ENCODE data around the gene PIM3.

Gene PIM3

DNA sequence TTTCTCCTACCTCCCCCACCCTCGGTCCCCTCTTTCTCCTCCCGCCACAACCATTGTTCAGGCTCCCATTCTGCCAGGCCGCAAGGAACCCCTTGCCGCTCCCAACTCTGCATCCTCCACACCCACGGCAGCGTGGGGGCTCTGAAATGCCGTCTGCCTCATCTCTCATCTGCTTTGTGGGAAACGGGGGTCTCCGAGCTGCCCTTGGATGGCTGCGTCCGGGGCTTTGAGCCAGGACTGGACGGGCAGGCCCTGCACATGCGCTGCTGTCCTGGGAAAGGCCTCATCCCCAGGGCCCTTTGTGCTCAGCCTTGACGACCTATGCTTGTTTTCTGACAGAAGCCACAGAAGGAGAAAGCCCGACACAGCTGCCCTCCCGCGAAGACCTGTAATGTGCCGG, 33.7 kb upstream of the PIM3 start:
- no peak overlapping the region for H2AFZ ChIP-seq (ENCODE audit: low read depth, low read length, severe bottlenecking)
- no peak overlapping the region for H3K4me2 ChIP-seq (ENCODE audit: low read depth, low read length, poor library complexity, severe bottlenecking)
- no peak overlapping the region for H3K9ac ChIP-seq (ENCODE audit: low read length)
- no peaks in the 10 kb centered on the region for H3K36me3 ChIP-seq (ENCODE audit: low read length)
- no peak overlapping the region for H3K27ac ChIP-seq (ENCODE audit: low read depth, low read length)
- H3K4me3 ChIP-seq (ENCODE audit: insufficient read depth, low read length, poor library complexity, severe bottlenecking), result no peak overlapping the region
- H4K20me1 ChIP-seq (ENCODE audit: low read depth, low read length), result no peaks in the 10 kb centered on the region
- H3K9me3 ChIP-seq (ENCODE audit: insufficient read depth, low read length), result no peaks in the 10 kb centered on the region
- no peaks in the 10 kb centered on the region for H3K27me3 ChIP-seq (ENCODE audit: low read length)
- H3K79me2 ChIP-seq (ENCODE audit: insufficient read depth, low read length), result no peaks in the 10 kb centered on the region
- peaks cover 38% of the 10 kb centered on the region for H3F3A ChIP-seq (ENCODE audit: insufficient read depth)
- TF ChIP-seq CTCF (IDR thresholded peaks at IDR 0.05; ENCODE audit: insufficient read depth, low read length, poor library complexity, severe bottlenecking), result no peak
- TF ChIP-seq EZH2phosphoT487 (conservative IDR thresholded peaks at IDR 0.05; ENCODE audit: low read length), result no peak
- H3K9me2 ChIP-seq (replicated peaks; ENCODE audit: insufficient read depth, low read length), result no peaks in the 10 kb centered on the region

GRCh38 chr22:49927483-49928184, 32.9 kb upstream of the PIM3 start:
- no peaks in the 10 kb centered on the region for H3K36me3 ChIP-seq (ENCODE audit: low read length)
- H3K4me3 ChIP-seq (ENCODE audit: insufficient read depth, low read length, poor library complexity, severe bottlenecking), result no peak overlapping the region
- H3K9me3 ChIP-seq (ENCODE audit: insufficient read depth, low read length), result no peaks in the 10 kb centered on the region
- no peak overlapping the region for H2AFZ ChIP-seq (ENCODE audit: low read depth, low read length, severe bottlenecking)
- no peak for TF ChIP-seq CTCF (IDR thresholded peaks at IDR 0.05; ENCODE audit: insufficient read depth, low read length, poor library complexity, severe bottlenecking)
- H3K9ac ChIP-seq (ENCODE audit: low read length), result no peak overlapping the region
- no peak overlapping the region for H3K4me2 ChIP-seq (ENCODE audit: low read depth, low read length, poor library complexity, severe bottlenecking)
- no peaks in the 10 kb centered on the region for H3K79me2 ChIP-seq (ENCODE audit: insufficient read depth, low read length)
- no peaks in the 10 kb centered on the region for H3K27me3 ChIP-seq (ENCODE audit: low read length)
- H3F3A ChIP-seq (ENCODE audit: insufficient read depth), result peaks cover 38% of the 10 kb centered on the region
- H4K20me1 ChIP-seq (ENCODE audit: low read depth, low read length), result no peaks in the 10 kb centered on the region
- no peak overlapping the region for H3K27ac ChIP-seq (ENCODE audit: low read depth, low read length)
- no peaks in the 10 kb centered on the region for H3K9me2 ChIP-seq (replicated peaks; ENCODE audit: insufficient read depth, low read length)

DNA sequence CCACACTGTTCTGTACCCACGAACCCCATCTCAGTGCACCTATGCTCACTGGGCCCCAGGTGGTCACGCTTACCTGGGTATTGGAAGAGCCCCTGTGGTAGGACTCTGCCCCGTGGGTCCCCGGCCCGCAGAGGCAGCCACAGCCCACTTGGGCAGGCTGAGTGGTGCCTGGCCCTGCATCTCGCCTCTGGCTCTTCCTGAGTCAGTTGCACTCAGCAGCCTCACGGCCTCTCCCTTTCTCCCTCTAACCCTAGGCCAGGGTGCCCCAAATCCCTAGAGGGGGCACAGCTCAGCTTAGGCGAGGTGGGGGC, 32.4 kb upstream of the PIM3 start:
- Histone ChIP-seq H3K9me2 (replicated peaks; ENCODE audit: insufficient read depth, low read length) (no peaks in the 10 kb centered on the region), H3K9ac (ENCODE audit: low read length) (no peak overlapping the region), H3K36me3 (ENCODE audit: low read length) (no peaks in the 10 kb centered on the region), H3K9me3 (ENCODE audit: insufficient read depth, low read length) (no peaks in the 10 kb centered on the region), H3K27me3 (ENCODE audit: low read length) (no peaks in the 10 kb centered on the region), H3K79me2 (ENCODE audit: insufficient read depth, low read length) (no peaks in the 10 kb centered on the region), H3K4me3 (ENCODE audit: insufficient read depth, low read length, poor library complexity, severe bottlenecking) (no peak overlapping the region), H3K27ac (ENCODE audit: low read depth, low read length) (no peak overlapping the region), H2AFZ (ENCODE audit: low read depth, low read length, severe bottlenecking) (no peak overlapping the region), H3F3A (ENCODE audit: insufficient read depth) (peaks cover 40% of the 10 kb centered on the region), H4K20me1 (ENCODE audit: low read depth, low read length) (no peaks in the 10 kb centered on the region), H3K4me2 (ENCODE audit: low read depth, low read length, poor library complexity, severe bottlenecking) (no peak overlapping the region)
- TF ChIP-seq EZH2phosphoT487 (conservative IDR thresholded peaks at IDR 0.05; ENCODE audit: low read length), result no peak
- no peak for TF ChIP-seq CTCF (IDR thresholded peaks at IDR 0.05; ENCODE audit: insufficient read depth, low read length, poor library complexity, severe bottlenecking)

All from SU-DHL-6 (cell line).